GM06990 (cell line): ENCODE results near the gene EHBP1L1.

Experiments
- DNase-seq: peaks from one replicate; pipeline ENCODE4 v3.0.0-alpha.2; 2011; ENCODE audit not compliant: insufficient read length; ENCODE audit errors: extremely low read depth
- H3K27me3 ChIP-seq: replicated peaks from 2 replicates; pipeline ENCODE4 v1.6.0; 2011; ENCODE audit warnings: low read length; ENCODE audit not compliant: control insufficient read depth, insufficient read depth
- H3K36me3 ChIP-seq: 2 replicates; pipeline ENCODE4 v1.5.1; 2011; ENCODE audit warnings: low read length; ENCODE audit not compliant: control insufficient read depth, insufficient read depth
- H3K4me3 ChIP-seq: replicated peaks from 2 replicates; pipeline ENCODE4 v1.5.1; 2011; ENCODE audit warnings: low read depth, mild to moderate bottlenecking, control low read depth, low read length
- TF ChIP-seq, protein P1 (sequence below): IDR thresholded peaks from 2 replicates; pipeline ENCODE4 v1.5.1; 2011; ENCODE audit warnings: low read length, control low read depth, mild to moderate bottlenecking, inconsistent platforms; ENCODE audit not compliant: insufficient read depth, poor library complexity, severe bottlenecking

EHBP1L1 gene

DNA sequence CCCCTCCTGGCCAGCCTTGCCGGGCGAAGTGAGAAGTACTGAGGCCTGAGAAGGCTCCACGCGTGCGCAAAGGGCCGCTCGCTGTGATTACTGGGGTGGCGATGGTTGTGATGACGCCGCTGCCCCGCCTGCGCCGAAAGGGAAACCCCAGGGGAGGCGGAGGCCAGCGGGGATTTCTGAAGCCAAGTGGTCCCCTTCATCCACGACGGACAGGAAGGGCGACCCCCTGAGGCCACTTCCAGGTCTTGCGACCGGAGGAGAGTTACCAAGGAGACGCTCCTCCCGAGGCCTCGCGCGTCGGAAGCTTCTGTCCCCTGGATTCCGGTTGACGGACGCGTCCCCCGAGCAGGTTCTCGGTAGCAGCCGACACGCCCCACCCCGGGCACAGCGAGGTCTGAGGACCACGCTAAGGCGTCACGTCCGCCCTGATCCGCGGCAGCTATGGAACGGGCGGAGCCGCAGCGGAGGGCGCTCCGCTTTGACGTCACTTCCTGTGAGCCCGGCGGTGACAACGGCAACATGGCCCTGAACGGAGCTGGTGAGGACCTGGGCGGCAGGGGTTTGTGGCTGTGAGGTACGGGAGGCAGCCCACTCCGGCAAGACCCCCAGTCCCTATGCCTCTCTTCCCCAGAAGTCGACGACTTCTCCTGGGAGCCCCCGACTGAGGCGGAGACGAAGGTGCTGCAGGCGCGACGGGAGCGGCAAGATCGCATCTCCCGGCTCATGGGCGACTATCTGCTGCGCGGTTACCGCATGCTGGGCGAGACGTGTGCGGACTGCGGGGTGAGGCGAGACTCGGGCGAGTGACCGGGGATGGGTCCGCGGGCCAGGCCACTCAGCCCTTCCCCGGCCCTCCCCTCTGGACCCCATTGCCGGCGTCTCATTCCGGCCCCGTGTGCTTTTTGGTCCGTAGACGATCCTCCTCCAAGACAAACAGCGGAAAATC lies 5.6 kb upstream of the EHBP1L1 start, which contains the start of gene ZNRD2:
Gene ZNRD2 (plus strand): TSS at position 505 of the 946 bp plus-strand sequence. CDS start 15 bp downstream, at position 520.
- peak; percentile 99 for DNase-seq
- H3K36me3 ChIP-seq, result no peaks in the 10 kb centered on the region
- TF ChIP-seq, protein P1, sequence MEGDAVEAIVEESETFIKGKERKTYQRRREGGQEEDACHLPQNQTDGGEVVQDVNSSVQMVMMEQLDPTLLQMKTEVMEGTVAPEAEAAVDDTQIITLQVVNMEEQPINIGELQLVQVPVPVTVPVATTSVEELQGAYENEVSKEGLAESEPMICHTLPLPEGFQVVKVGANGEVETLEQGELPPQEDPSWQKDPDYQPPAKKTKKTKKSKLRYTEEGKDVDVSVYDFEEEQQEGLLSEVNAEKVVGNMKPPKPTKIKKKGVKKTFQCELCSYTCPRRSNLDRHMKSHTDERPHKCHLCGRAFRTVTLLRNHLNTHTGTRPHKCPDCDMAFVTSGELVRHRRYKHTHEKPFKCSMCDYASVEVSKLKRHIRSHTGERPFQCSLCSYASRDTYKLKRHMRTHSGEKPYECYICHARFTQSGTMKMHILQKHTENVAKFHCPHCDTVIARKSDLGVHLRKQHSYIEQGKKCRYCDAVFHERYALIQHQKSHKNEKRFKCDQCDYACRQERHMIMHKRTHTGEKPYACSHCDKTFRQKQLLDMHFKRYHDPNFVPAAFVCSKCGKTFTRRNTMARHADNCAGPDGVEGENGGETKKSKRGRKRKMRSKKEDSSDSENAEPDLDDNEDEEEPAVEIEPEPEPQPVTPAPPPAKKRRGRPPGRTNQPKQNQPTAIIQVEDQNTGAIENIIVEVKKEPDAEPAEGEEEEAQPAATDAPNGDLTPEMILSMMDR, result peak; percentile 65
- H3K27me3 ChIP-seq, result no peaks in the 10 kb centered on the region
- peak within 1 kb of the TSS; percentile 82 for H3K4me3 ChIP-seq

DNA sequence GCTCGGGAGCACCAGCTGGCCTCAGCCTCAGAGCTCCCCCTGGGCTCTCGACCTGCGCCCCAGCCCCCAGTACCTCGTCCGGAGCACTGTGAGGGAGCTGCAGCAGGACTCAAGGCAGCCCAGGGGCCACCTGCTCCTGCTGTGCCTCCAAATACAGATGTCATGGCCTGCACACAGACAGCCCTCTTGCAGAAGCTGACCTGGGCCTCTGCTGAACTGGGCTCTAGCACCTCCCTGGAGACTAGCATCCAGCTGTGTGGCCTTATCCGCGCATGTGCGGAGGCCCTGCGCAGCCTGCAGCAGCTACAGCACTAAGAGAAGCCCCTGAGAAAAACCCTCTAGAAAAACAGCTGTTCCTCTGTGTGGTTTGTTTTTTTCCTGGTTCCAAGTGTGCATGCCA lies 4.4 kb upstream of the EHBP1L1 start:
- H3K27me3 ChIP-seq, result no peaks in the 10 kb centered on the region
- peak overlapping the region; percentile 82 for H3K4me3 ChIP-seq
- TF ChIP-seq, protein P1, result no peak
- no peak for DNase-seq
- no peaks in the 10 kb centered on the region for H3K36me3 ChIP-seq

DNA sequence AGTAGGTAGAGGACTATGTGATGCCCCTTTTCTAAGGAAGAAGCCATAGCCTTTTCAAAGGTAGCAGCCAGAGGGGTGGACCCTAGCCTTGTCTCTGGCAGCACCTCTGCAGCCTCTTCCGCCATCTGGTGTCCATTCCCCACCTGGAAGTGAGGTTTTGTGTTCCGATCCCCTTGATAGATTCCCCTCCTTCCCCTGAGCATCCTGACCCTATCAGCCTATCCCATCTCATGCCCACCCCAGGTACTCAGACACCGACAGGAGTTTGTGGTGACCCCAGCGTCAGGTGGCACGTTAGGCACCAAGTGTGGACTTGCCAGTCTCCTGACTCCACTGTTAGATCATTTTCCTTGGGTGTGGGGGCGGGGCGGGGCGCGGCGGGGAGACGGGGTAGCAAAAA lies 3.9 kb upstream of the EHBP1L1 start:
- no peak for DNase-seq
- H3K4me3 ChIP-seq, result peak overlapping the region; percentile 72

DNA sequence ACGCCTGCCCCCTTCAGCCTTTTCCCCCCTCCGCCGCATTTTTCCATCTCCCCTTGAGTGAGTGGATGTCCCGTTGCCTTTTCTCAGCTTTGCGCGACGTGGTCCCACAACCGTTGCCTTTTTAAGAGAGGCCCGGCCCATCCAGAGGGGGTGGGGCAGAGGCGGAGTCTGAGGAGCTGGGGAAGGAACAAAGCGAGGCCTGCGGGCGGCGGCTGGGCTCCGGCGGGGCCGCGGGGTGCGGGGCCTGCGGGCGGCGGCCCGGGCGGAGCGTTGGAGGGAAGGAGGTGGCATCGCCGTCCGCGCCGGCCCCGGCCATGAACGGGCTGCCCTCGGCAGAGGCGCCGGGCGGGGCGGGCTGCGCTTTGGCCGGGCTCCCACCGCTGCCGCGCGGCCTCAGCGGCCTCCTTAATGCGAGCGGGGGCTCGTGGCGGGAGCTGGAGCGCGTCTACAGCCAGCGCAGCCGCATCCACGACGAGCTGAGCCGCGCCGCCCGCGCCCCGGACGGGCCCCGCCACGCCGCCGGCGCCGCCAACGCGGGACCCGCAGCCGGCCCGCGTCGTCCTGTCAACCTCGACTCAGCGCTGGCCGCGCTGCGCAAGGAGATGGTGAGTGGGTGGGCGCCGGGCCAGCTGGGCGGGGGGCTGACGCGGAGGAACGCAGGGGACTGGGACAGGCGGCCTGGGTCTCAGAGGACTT lies 3.3 kb upstream of the EHBP1L1 start, which contains the start of gene FAM89B:
Gene FAM89B (plus strand): TSS at position 183 of the 696 bp plus-strand sequence. CDS start 132 bp downstream, at position 315.
- peak; percentile 70 for DNase-seq
- Histone ChIP-seq H3K27me3 (no peaks in the 10 kb centered on the region), H3K4me3 (peak within 1 kb of the TSS; percentile 82), H3K36me3 (no peaks in the 10 kb centered on the region)
- TF ChIP-seq, protein P1, result no peak

More for the DNA sequence above, 3.9 kb upstream of the EHBP1L1 start:
- H3K36me3 ChIP-seq, result no peaks in the 10 kb centered on the region
- no peaks in the 10 kb centered on the region for H3K27me3 ChIP-seq
- TF ChIP-seq, protein P1, result peak; percentile 9

DNA sequence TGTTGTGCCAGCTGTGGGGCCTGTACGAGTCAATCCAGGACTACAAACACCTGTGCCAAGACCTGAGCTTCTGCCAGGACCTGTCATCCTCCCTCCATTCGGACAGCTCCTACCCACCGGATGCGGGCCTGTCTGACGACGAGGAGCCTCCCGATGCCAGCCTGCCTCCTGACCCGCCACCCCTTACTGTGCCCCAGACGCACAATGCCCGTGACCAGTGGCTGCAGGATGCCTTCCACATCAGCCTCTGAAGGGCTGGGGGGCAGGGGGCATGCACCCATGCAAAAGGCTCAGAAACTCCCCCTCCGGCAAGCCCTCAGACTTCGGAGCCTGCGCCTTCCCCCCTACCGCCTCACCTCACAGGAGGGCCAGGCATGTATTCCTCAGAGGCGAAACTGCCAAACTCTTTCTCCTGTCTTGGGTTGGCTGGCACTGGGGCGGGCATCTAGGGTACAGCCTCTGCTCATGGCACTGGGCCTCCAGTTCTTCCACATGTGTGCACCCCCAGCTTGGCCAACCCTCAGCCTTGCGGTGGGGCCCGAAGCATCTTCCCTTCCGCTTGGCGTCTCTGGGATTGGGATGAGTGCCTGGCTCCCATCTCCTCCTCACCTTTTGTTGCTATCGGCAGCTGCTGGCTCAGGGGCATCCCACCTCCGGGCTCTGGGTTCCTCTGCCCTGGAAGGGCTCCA lies 2.3 kb upstream of the EHBP1L1 start:
- no peak for DNase-seq
- Histone ChIP-seq H3K27me3 (no peaks in the 10 kb centered on the region), H3K36me3 (peaks cover 2% of the 10 kb centered on the region), H3K4me3 (peak overlapping the region; percentile 72)
- TF ChIP-seq, protein P1, result no peak
